ENCODE measurements around the gene TSHZ2. TPM values are rescaled to one million over a fixed set of nuclear protein-coding genes. Genes with fewer than 3 reads are reported as not detected.

The TSHZ2 gene
- total and polyA plus RNA-seq, 2 of the 4 experiments (the other 2 are of a cell fraction), result under 0.01 to 0.02 TPM

DNA sequence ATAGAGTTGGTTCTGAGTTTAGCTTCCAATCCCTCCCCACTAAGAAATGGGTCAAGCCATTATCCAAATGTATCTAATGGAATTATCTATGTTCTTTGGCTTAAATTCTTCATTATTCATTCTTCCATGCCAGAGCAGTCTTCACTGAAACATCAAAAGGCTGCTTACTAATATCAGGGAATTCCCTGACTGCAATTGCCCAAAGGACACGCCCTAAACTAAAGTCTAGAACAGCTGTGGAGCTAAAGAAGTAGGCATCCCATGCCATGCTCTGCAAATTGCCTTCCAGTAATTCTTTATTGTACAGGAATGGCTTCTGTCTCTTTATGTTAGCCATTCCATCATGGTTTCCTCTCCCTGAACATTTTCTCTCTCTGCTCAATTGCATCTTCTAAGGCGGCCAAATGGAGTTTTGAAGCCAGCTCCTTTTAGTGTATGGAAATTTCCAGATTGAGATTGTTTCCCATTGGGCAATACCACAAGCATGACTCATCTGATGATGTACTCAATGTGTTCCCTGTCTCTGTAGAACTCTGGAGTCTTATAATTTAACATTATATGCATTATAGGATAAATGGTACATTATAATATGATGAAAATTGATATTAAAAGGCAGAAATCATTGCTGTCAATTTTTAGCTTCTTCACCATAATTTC, 28.8 kb upstream of the TSHZ2 start:
- H3K18ac ChIP-seq (ENCODE audit: low read depth, low read length), result no peak overlapping the region
- H3K4me1 ChIP-seq (ENCODE audit: control insufficient read depth, insufficient read depth, low read length), result no peaks in the 10 kb centered on the region
- no peak overlapping the region for H2BK120ac ChIP-seq (ENCODE audit: low read depth, low read length)
- H3K9ac ChIP-seq (ENCODE audit: low read depth, low read length), result no peak overlapping the region
- ATAC-seq (ENCODE audit: low read depth) (no peak), DNase-seq (no peak)
- no peak overlapping the region for H2BK20ac ChIP-seq (ENCODE audit: low read depth, low read length)
- H2AK9ac ChIP-seq (replicated peaks; ENCODE audit: low read depth, low read length, poor library complexity), result no peak overlapping the region
- H3K14ac ChIP-seq (replicated peaks; ENCODE audit: low read depth, low read length), result no peak overlapping the region
- H3K56ac ChIP-seq (ENCODE audit: extremely low read depth, insufficient read depth, low read length), result no peak overlapping the region
- H3K9me3 ChIP-seq (ENCODE audit: control insufficient read depth, insufficient read depth, low read length), result 0 out of 2 replicates have a peak, but pooled peaks cover 2% of the 10 kb centered on the region
- no peaks in the 10 kb centered on the region for H3K27me3 ChIP-seq (ENCODE audit: control insufficient read depth, insufficient read depth, low read length)
- no peaks in the 10 kb centered on the region for H4K20me1 ChIP-seq (ENCODE audit: insufficient read depth, low read length)
- TF ChIP-seq RAD21 (IDR thresholded peaks at IDR 0.05; ENCODE audit: low read length), result no peak
- TF ChIP-seq CEBPB (IDR thresholded peaks at IDR 0.05; ENCODE audit: low read depth, low read length), result no peak
- TF ChIP-seq, protein P1, sequence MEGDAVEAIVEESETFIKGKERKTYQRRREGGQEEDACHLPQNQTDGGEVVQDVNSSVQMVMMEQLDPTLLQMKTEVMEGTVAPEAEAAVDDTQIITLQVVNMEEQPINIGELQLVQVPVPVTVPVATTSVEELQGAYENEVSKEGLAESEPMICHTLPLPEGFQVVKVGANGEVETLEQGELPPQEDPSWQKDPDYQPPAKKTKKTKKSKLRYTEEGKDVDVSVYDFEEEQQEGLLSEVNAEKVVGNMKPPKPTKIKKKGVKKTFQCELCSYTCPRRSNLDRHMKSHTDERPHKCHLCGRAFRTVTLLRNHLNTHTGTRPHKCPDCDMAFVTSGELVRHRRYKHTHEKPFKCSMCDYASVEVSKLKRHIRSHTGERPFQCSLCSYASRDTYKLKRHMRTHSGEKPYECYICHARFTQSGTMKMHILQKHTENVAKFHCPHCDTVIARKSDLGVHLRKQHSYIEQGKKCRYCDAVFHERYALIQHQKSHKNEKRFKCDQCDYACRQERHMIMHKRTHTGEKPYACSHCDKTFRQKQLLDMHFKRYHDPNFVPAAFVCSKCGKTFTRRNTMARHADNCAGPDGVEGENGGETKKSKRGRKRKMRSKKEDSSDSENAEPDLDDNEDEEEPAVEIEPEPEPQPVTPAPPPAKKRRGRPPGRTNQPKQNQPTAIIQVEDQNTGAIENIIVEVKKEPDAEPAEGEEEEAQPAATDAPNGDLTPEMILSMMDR (conservative IDR thresholded peaks at IDR 0.05; ENCODE audit: low read depth, low read length), result no peak
- TF ChIP-seq NFE2L2 (IDR thresholded peaks at IDR 0.05; ENCODE audit: low read depth, low read length), result no peak
- TF ChIP-seq BHLHE40 (IDR thresholded peaks at IDR 0.05; ENCODE audit: low read depth, low read length), result no peak
- no peak for TF ChIP-seq CHD1 (IDR thresholded peaks at IDR 0.05; ENCODE audit: low read depth, low read length)
- no peak for TF ChIP-seq MXI1 (IDR thresholded peaks at IDR 0.05; ENCODE audit: borderline replicate concordance, low read depth, low read length)
- TF ChIP-seq RFX5 (IDR thresholded peaks at IDR 0.05; ENCODE audit: low read depth, low read length), result no peak
- TF ChIP-seq, protein P2, sequence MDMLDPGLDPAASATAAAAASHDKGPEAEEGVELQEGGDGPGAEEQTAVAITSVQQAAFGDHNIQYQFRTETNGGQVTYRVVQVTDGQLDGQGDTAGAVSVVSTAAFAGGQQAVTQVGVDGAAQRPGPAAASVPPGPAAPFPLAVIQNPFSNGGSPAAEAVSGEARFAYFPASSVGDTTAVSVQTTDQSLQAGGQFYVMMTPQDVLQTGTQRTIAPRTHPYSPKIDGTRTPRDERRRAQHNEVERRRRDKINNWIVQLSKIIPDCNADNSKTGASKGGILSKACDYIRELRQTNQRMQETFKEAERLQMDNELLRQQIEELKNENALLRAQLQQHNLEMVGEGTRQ (IDR thresholded peaks at IDR 0.05; ENCODE audit: low read depth, low read length), result no peak
- TF ChIP-seq POLR2A (IDR thresholded peaks at IDR 0.05; ENCODE audit: low read depth, low read length), result no peak
- no peak overlapping the region for H4K8ac ChIP-seq (ENCODE audit: low read depth in 2 of 2, low read length in 2 of 2)
- intact Hi-C loops (cut with micrococcal nuclease), result no loop called here
- no peak overlapping the region for H2AFZ ChIP-seq (replicated peaks; ENCODE audit: low read length, poor library complexity)
- no peak overlapping the region for H2AK5ac ChIP-seq (ENCODE audit: low read depth, low read length)
- H2BK5ac ChIP-seq (ENCODE audit: low read depth, low read length, poor library complexity, severe bottlenecking), result no peak overlapping the region
- H3K36me3 ChIP-seq (ENCODE audit: control insufficient read depth, insufficient read depth, low read length), result no peaks in the 10 kb centered on the region
- H4K5ac ChIP-seq (ENCODE audit: low read depth, low read length), result no peak overlapping the region
- H3K79me1 ChIP-seq (ENCODE audit: low read depth in 1 of 2, low read length in 2 of 2), result no peaks in the 10 kb centered on the region
- POLR2A ChIA-PET (ENCODE audit: unreplicated experiment), result no interaction called here
- H4K91ac ChIP-seq (ENCODE audit: insufficient read depth, low read depth, low read length), result no peak overlapping the region
- H3K27ac ChIP-seq (ENCODE audit: insufficient read depth, low read length), result no peak overlapping the region
- dilution Hi-C loops (cut with HindIII; ENCODE audit: low sequenced_read_pairs, unreplicated experiment), result no loop called here
- no CpG with 5 or more reads among the region's 2 CpGs for WGBS, 2 experiments (ENCODE audit: extremely low coverage in 2 of 2, insufficient read length in 1 of 2)
- H3K4me3 ChIP-seq (ENCODE audit: insufficient read depth, low read depth, low read length), result no peak overlapping the region
- no peaks in the 10 kb centered on the region for H3K9me1 ChIP-seq (ENCODE audit: insufficient read depth, low read length)
- no peak overlapping the region for H3K23ac ChIP-seq (ENCODE audit: low read depth, low read length)
- no peak overlapping the region for H3K4me2 ChIP-seq (ENCODE audit: low read depth, low read length)
- no peak overlapping the region for H3K4ac ChIP-seq (ENCODE audit: low read depth, low read length)
- no TSS peak for BruUV-seq (replicated peaks)
- CTCF ChIA-PET, result no interaction called here
- in situ Hi-C loops (cut with MboI; ENCODE audit: low sequenced_read_pairs), result no loop called here
- no peak overlapping the region for H2BK15ac ChIP-seq (ENCODE audit: low read depth, low read length)

Measured in IMR-90 (cell line).